Lower lobe of right lung (tissue), 2 donors: ENCODE results near the gene ODF2L. TPM values are rescaled to one million over a fixed set of nuclear protein-coding genes. Genes with fewer than 3 reads are reported as not detected.

ENCODE experiments used
- ATAC-seq, 2 donors: fragments of 200-7000 bp; cut with Tn5 transposase; one replicate each; pipeline ENCODE4 v1.9.1; 2020 to 2022; ENCODE audit warnings: mild to moderate bottlenecking in 2 of 2, moderate library complexity in 2 of 2
- DNase-seq: peaks from one replicate; pipeline ENCODE4 v3.0.0-alpha.2; 2020
- H3K27ac ChIP-seq: fragments of 200-600 bp; one replicate; pipeline ENCODE4 v1.8.0; 2022
- H3K27me3 ChIP-seq: fragments of 200-600 bp; one replicate; pipeline ENCODE4 v1.8.0; 2022; ENCODE audit warnings: low read depth
- H3K36me3 ChIP-seq: fragments of 200-600 bp; one replicate; pipeline ENCODE4 v1.8.0; 2022; ENCODE audit warnings: mild to moderate bottlenecking
- H3K4me1 ChIP-seq: fragments of 200-600 bp; one replicate; pipeline ENCODE4 v1.8.0; 2022
- H3K4me3 ChIP-seq: fragments of 200-600 bp; one replicate; pipeline ENCODE4 v1.8.0; 2022; ENCODE audit warnings: mild to moderate bottlenecking
- H3K9me3 ChIP-seq: fragments of 200-600 bp; one replicate; pipeline ENCODE4 v1.8.0; 2022
- CTCF ChIP-seq: fragments of 200-600 bp; IDR thresholded peaks from one replicate; pipeline ENCODE4 v1.8.0; 2022; ENCODE audit warnings: antibody characterized with exemption, mild to moderate bottlenecking
- intact Hi-C: fragments of 100-400 bp; cut with DNase I; formaldehyde crosslinking; loops from one replicate; pipeline ENCODE4 v1.11.0; 2022
- total RNA-seq: library from RNA; stranded (reverse); fragmentation: NEBNext Ultra II Directional; extraction: Animal tissue kit (Norgen Biotek cat#: 25700); gene quantifications from one replicate; pipeline ENCODE4 v1.2.1, GENCODE V29; 2021
- donor health status: DM: no; HTN: yes; CAD: no; lungs with severe emphysema.

Gene ODF2L
- total RNA-seq, 1 donor from 2014 or later, result 46.6 TPM

DNA sequence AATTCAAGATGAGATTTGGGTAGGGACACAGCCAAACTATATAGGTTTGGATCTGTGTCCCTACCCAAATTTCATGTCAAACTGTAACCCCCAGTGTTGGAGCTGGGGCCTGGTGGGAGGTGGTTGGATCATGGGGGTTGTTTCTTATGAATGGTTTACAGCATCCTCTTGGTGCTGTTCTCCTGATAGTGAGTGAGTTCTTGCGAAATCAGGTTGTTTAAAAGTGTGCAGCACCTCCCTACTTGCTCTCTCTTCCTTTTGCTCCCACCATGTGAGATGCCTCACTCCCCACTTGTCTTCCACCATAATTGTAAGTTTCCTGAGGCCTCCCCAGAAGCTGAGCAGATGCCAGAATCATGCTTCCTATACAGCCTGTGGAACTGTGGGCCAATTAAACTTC, 17.3 kb downstream of the ODF2L start:
- H3K4me1 ChIP-seq, result peaks cover 26% of the 10 kb centered on the region
- no peak for TF ChIP-seq CTCF
- DNase-seq, result no peak
- H3K4me3 ChIP-seq, result no peak overlapping the region
- H3K27me3 ChIP-seq, result no peaks in the 10 kb centered on the region
- no peaks in the 10 kb centered on the region for H3K9me3 ChIP-seq
- intact Hi-C loops, result no loop called here
- no peak for ATAC-seq
- no peak overlapping the region for H3K27ac ChIP-seq
- peaks cover 21% of the 10 kb centered on the region for H3K36me3 ChIP-seq

DNA sequence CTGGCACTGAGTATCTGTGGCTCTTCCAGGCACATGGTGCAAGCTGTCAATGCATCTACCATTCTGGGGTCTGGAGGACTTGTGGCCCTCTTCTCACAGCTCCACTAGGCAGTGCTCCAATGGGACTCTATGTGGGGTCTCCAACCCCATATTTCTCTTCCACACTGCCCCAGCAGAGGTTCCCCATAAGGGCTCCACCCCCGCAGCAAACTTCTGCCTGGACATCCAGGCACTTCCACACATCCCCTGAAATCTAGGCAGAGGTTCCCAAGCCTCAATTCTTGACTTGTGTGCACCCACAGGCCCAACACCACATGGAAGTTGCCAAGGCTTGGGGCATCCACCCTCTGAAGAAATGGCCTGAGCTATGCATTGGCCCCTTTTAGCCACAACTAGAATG, 18.8 kb downstream of the ODF2L start:
- no peak for TF ChIP-seq CTCF
- intact Hi-C loops, result no loop called here
- Histone ChIP-seq H3K4me1 (peaks cover 12% of the 10 kb centered on the region), H3K36me3 (peaks cover 21% of the 10 kb centered on the region), H3K27ac (no peak overlapping the region), H3K4me3 (no peak overlapping the region), H3K9me3 (no peaks in the 10 kb centered on the region), H3K27me3 (no peaks in the 10 kb centered on the region)
- ATAC-seq (no peak), DNase-seq (no peak)

DNA sequence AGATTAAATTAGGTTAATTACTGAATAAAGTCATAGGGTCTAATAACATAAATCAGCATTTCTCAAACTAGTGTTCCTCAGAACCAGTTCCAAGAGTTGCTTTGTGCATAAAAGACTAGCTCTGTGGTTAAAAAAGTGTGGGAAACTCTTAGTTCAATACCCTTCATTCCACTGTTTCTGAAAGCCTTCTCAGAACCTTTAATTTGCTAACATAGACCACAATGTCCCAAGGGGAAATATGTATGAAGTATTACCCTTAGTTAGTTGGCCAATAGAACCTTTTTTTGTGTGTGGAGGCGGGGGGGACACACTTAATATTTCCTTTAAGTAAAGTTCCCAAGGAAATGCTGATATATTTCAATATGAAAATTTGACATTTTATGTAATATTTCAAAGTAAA, 20.4 kb downstream of the ODF2L start:
- DNase-seq (no peak), ATAC-seq (no peak)
- no peaks in the 10 kb centered on the region for H3K9me3 ChIP-seq
- peaks cover 21% of the 10 kb centered on the region for H3K36me3 ChIP-seq
- no peak for TF ChIP-seq CTCF
- intact Hi-C loops, result no loop called here
- H3K27ac ChIP-seq, result no peak overlapping the region
- H3K4me1 ChIP-seq, result no peaks in the 10 kb centered on the region
- no peak overlapping the region for H3K4me3 ChIP-seq
- H3K27me3 ChIP-seq, result no peaks in the 10 kb centered on the region

DNA sequence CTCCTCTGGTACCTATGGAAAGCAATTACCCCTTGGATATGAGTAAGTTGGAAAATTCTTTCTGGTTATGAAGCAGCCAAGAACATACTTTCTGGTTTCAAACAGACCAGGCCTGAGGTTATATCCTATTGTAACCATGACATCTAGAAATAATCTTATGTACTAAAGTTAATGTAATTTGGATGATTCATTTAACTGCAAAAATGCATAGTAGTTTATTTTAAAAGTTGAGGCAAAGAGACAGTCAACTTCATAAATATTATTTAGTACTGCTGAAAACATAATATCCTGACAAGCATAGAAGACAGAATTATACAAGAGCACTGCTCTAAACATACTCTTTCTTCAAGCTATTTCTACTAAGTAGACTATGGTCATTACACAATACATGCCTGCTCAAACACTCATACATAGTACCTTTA, 25.5 kb downstream of the ODF2L start:
- intact Hi-C loops, result no loop called here
- no peak for TF ChIP-seq CTCF
- Histone ChIP-seq H3K4me1 (no peaks in the 10 kb centered on the region), H3K9me3 (no peaks in the 10 kb centered on the region), H3K36me3 (peaks cover 15% of the 10 kb centered on the region), H3K4me3 (no peak overlapping the region), H3K27me3 (no peaks in the 10 kb centered on the region), H3K27ac (no peak overlapping the region)
- DNase-seq, result no peak
- ATAC-seq, result no peak

- Histone ChIP-seq H3K4me3 (no peak overlapping the region), H3K4me1 (no peaks in the 10 kb centered on the region), H3K36me3 (peaks cover 8% of the 10 kb centered on the region), H3K27ac (no peak overlapping the region), H3K27me3 (no peaks in the 10 kb centered on the region), H3K9me3 (no peaks in the 10 kb centered on the region)
- no peak for TF ChIP-seq CTCF
- DNase-seq (no peak), ATAC-seq (no peak)
- intact Hi-C loops, result no loop called here
These were observed 30.2 kb downstream of the ODF2L start for GRCh38 chr1:86365896-86366295.

GRCh38 chr1:86362807-86363206, 33.3 kb downstream of the ODF2L start:
- H3K27ac ChIP-seq, result no peak overlapping the region
- peaks cover 19% of the 10 kb centered on the region for H3K36me3 ChIP-seq

More at GRCh38 chr1:86362807-86363206, 33.3 kb downstream of the ODF2L start:
- Histone ChIP-seq H3K9me3 (no peaks in the 10 kb centered on the region), H3K27me3 (no peaks in the 10 kb centered on the region), H3K4me3 (no peak overlapping the region), H3K4me1 (no peaks in the 10 kb centered on the region)
- intact Hi-C loops, result no loop called here
- TF ChIP-seq CTCF, result no peak
- ATAC-seq (no peak), DNase-seq (no peak)
